DMS 273 treated with DMSO at 0.1 percent for 48 hours (cell line): ENCODE data around the gene ALX3.

Source experiments
- DNase-seq: peaks from one replicate; lab custom pipeline; 2025; lab: John Stamatoyannopoulos, UW

Gene ALX3

GRCh38 chr1:110065841-110066240 lies 4.6 kb downstream of the ALX3 start:
- no peak for DNase-seq

- DNase-seq = no peak
These were observed 5.7 kb downstream of the ALX3 start for GRCh38 chr1:110064576-110065337.

- no peak for DNase-seq
These were observed 6.7 kb downstream of the ALX3 start for GRCh38 chr1:110063781-110064180.

GRCh38 chr1:110062612-110063011 lies 7.9 kb downstream of the ALX3 start:
- DNase-seq = no peak

- no peak for DNase-seq
These were observed 9.1 kb downstream of the ALX3 start for GRCh38 chr1:110061341-110061740.

GRCh38 chr1:110060662-110061060 lies 9.8 kb downstream of the ALX3 start:
- no peak for DNase-seq

- DNase-seq = no peak
These were observed 10.3 kb downstream of the ALX3 start for GRCh38 chr1:110060034-110060661.

GRCh38 chr1:110059133-110059863 lies 11.2 kb downstream of the ALX3 start:
- no peak for DNase-seq

- no peak for DNase-seq
These were observed 11.9 kb downstream of the ALX3 start for GRCh38 chr1:110058591-110058990.

- DNase-seq = no peak
These were observed 12.4 kb downstream of the ALX3 start for GRCh38 chr1:110057963-110058518.

GRCh38 chr1:110056776-110057175 lies 13.7 kb downstream of the ALX3 start:
- no peak for DNase-seq

- DNase-seq = no peak
These were observed 14.2 kb downstream of the ALX3 start for GRCh38 chr1:110056285-110056683.

GRCh38 chr1:110055493-110056284 lies 14.8 kb downstream of the ALX3 start:
- DNase-seq = no peak

GRCh38 chr1:110053552-110054428 lies 16.7 kb downstream of the ALX3 start:
- no peak for DNase-seq

GRCh38 chr1:110051262-110051648 lies 19.2 kb downstream of the ALX3 start:
- no peak for DNase-seq

GRCh38 chr1:110050602-110051261 lies 19.7 kb downstream of the ALX3 start:
- DNase-seq = no peak

GRCh38 chr1:110049801-110050601 lies 20.5 kb downstream of the ALX3 start:
- no peak for DNase-seq

GRCh38 chr1:110048923-110049601 lies 21.4 kb downstream of the ALX3 start:
- no peak for DNase-seq

- no peak for DNase-seq
These were observed 22.2 kb downstream of the ALX3 start for GRCh38 chr1:110048240-110048639.
